Measurements from ENCODE around the gene TAF1C.

Gene TAF1C

GRCh38 chr16:84212631-84213030 lies 25.8 kb upstream of the TAF1C start:
- no peaks in the 10 kb centered on the region for H3K36me3 ChIP-seq (ENCODE audit: low read depth)
- H3K27me3 ChIP-seq (ENCODE audit: insufficient read depth, poor library complexity, severe bottlenecking) = no peaks in the 10 kb centered on the region
- no peak for ATAC-seq (ENCODE audit: low read depth)
- TF ChIP-seq CTCF (IDR thresholded peaks at IDR 0.05; ENCODE audit: poor library complexity, severe bottlenecking) = no peak
- H3K4me3 ChIP-seq (ENCODE audit: severe bottlenecking) = no peak overlapping the region
- no peak overlapping the region for H3K27ac ChIP-seq (ENCODE audit: poor library complexity, severe bottlenecking)
- no peak for DNase-seq (ENCODE audit: low spot score)
- H3K4me1 ChIP-seq (ENCODE audit: insufficient read depth, poor library complexity, severe bottlenecking) = no peaks in the 10 kb centered on the region
- no peaks in the 10 kb centered on the region for H3K9me3 ChIP-seq (ENCODE audit: severe bottlenecking)

- Histone ChIP-seq H3K4me1 (ENCODE audit: insufficient read depth, poor library complexity, severe bottlenecking) (no peaks in the 10 kb centered on the region), H3K36me3 (ENCODE audit: low read depth) (no peaks in the 10 kb centered on the region), H3K27me3 (ENCODE audit: insufficient read depth, poor library complexity, severe bottlenecking) (no peaks in the 10 kb centered on the region), H3K4me3 (ENCODE audit: severe bottlenecking) (no peak overlapping the region), H3K27ac (ENCODE audit: poor library complexity, severe bottlenecking) (no peak overlapping the region), H3K9me3 (ENCODE audit: severe bottlenecking) (no peaks in the 10 kb centered on the region)
- DNase-seq (ENCODE audit: low spot score) (no peak), ATAC-seq (ENCODE audit: low read depth) (no peak)
- TF ChIP-seq CTCF (IDR thresholded peaks at IDR 0.05; ENCODE audit: poor library complexity, severe bottlenecking) = no peak
These were observed 25.3 kb upstream of the TAF1C start for GRCh38 chr16:84212154-84212553.

GRCh38 chr16:84209989-84210388 lies 23.1 kb upstream of the TAF1C start:
- H3K27ac ChIP-seq (ENCODE audit: poor library complexity, severe bottlenecking) = no peak overlapping the region
- no peak overlapping the region for H3K4me3 ChIP-seq (ENCODE audit: severe bottlenecking)

GRCh38 chr16:84207879-84208278 lies 21.0 kb upstream of the TAF1C start:
- no peak for DNase-seq (ENCODE audit: low spot score)
- TF ChIP-seq CTCF (IDR thresholded peaks at IDR 0.05; ENCODE audit: poor library complexity, severe bottlenecking) = no peak
- no peaks in the 10 kb centered on the region for H3K27me3 ChIP-seq (ENCODE audit: insufficient read depth, poor library complexity, severe bottlenecking)
- no peak overlapping the region for H3K27ac ChIP-seq (ENCODE audit: poor library complexity, severe bottlenecking)
- H3K4me3 ChIP-seq (ENCODE audit: severe bottlenecking) = no peak overlapping the region
- H3K4me1 ChIP-seq (ENCODE audit: insufficient read depth, poor library complexity, severe bottlenecking) = no peaks in the 10 kb centered on the region
- no peak for ATAC-seq (ENCODE audit: low read depth)
- no peaks in the 10 kb centered on the region for H3K36me3 ChIP-seq (ENCODE audit: low read depth)
- no peaks in the 10 kb centered on the region for H3K9me3 ChIP-seq (ENCODE audit: severe bottlenecking)

More at GRCh38 chr16:84209989-84210388, 23.1 kb upstream of the TAF1C start:
- Histone ChIP-seq H3K9me3 (ENCODE audit: severe bottlenecking) (no peaks in the 10 kb centered on the region), H3K4me1 (ENCODE audit: insufficient read depth, poor library complexity, severe bottlenecking) (no peaks in the 10 kb centered on the region), H3K36me3 (ENCODE audit: low read depth) (no peaks in the 10 kb centered on the region), H3K27me3 (ENCODE audit: insufficient read depth, poor library complexity, severe bottlenecking) (no peaks in the 10 kb centered on the region)
- no peak for TF ChIP-seq CTCF (IDR thresholded peaks at IDR 0.05; ENCODE audit: poor library complexity, severe bottlenecking)
- DNase-seq (ENCODE audit: low spot score) (no peak), ATAC-seq (ENCODE audit: low read depth) (no peak)

GRCh38 chr16:84207251-84207650 lies 20.4 kb upstream of the TAF1C start:
- TF ChIP-seq CTCF (IDR thresholded peaks at IDR 0.05; ENCODE audit: poor library complexity, severe bottlenecking) = no peak
- ATAC-seq (ENCODE audit: low read depth) (no peak), DNase-seq (ENCODE audit: low spot score) (no peak)
- no peak overlapping the region for H3K27ac ChIP-seq (ENCODE audit: poor library complexity, severe bottlenecking)
- H3K4me1 ChIP-seq (ENCODE audit: insufficient read depth, poor library complexity, severe bottlenecking) = no peaks in the 10 kb centered on the region
- H3K4me3 ChIP-seq (ENCODE audit: severe bottlenecking) = no peak overlapping the region
- no peaks in the 10 kb centered on the region for H3K9me3 ChIP-seq (ENCODE audit: severe bottlenecking)
- no peaks in the 10 kb centered on the region for H3K36me3 ChIP-seq (ENCODE audit: low read depth)
- no peaks in the 10 kb centered on the region for H3K27me3 ChIP-seq (ENCODE audit: insufficient read depth, poor library complexity, severe bottlenecking)
